MM.1S (cell line): ENCODE results near the gene NCLN.

Source experiments
- CTCF ChIP-seq: fragments of 300-600 bp; sonication (generic); IDR thresholded peaks from 2 replicates; pipeline ENCODE4 v1.5.1; 2016; ENCODE audit warnings: antibody characterized with exemption, low read length, mixed read lengths
- EZH2 ChIP-seq: fragments of 300-600 bp; sonication (generic); optimal IDR thresholded peaks from 2 replicates; pipeline ENCODE3; 2017; ENCODE audit warnings: low read depth, mild to moderate bottlenecking, antibody characterized with exemption, low read length, mixed read lengths
- EZH2phosphoT487 ChIP-seq: fragments of 300-600 bp; sonication (generic); IDR thresholded peaks from 2 replicates; pipeline ENCODE4 v1.6.1; 2018; ENCODE audit warnings: antibody characterized with exemption, low read length

GRCh38 chr19:3203805-3204645 is 18.3 kb downstream of the NCLN start:
- TF ChIP-seq EZH2: no peak
- no peak for TF ChIP-seq CTCF
- TF ChIP-seq EZH2phosphoT487: no peak
